ENCODE data around the gene LBX1.

LBX1 gene

DNA sequence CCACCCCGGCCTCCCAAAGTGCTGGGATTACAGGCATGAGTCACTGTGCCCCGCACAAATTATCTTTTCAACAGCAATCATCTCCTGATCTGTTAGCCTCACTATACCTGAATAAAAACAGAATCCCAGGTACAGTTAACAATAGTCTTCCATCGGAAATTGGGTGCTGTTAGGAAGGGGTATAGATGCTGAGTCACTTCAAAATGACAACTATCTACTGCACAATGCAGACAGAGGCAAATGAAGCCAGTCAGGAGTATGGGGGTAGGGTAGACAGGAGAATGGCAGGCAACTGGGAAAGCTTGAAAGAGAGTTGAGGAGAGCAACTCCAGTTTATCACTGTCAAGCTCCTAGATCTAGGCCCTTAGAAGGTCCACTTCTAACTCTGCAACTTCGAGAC, 40.3 kb downstream of the LBX1 start:
- no peak overlapping the region for H3K4me3 Mint-ChIP-seq
- H3K27me3 Mint-ChIP-seq: peaks cover 22 to 28% of the 10 kb centered on the region in 2 donors
- no peaks in the 10 kb centered on the region for H3K36me3 Mint-ChIP-seq (ENCODE audit: insufficient read depth)
- no peak for DNase-seq
- H3K9me3 Mint-ChIP-seq: no peaks in the 10 kb centered on the region
- ATAC-seq (replicated peaks): no peak
- H3K4me1 Mint-ChIP-seq (ENCODE audit: low read depth in 2 of 2): no peaks in the 10 kb centered on the region
- H3K27ac Mint-ChIP-seq: no peak overlapping the region

DNA sequence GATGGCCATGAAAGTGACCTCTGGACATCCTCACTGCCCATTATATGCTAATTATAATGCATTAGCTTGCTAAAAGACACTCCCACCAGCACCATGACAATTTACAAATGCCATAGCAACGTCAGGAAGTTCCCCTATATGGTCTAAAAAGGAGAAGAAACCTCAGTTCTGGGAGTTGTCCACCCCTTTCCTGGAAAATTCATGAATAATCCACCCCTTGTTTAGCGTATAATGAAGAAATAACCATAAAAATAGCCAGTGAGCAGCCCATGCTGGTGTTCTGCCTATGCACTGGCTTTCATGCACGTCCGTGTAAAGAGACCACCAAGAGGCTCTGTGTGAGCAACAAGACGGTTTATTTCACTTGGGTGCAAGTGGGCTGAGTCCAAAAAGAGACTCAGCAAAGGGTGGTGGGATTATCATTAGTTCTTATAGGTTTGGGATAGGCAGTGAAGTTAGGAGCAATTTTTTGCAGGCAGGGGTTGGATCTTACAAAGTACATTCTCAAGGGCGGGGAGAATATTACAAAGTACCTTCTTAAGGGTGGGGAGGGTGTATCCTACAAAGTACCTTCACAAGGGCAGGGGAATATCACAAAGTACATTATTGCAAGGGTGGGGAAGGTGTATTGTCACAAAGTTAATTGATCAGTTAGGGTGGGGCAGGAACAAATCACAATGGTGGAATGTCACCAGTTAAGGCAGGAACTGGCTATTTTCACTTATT, 45.6 kb downstream of the LBX1 start:
- H3K4me1 Mint-ChIP-seq (ENCODE audit: low read depth in 2 of 2): no peaks in the 10 kb centered on the region

DNA sequence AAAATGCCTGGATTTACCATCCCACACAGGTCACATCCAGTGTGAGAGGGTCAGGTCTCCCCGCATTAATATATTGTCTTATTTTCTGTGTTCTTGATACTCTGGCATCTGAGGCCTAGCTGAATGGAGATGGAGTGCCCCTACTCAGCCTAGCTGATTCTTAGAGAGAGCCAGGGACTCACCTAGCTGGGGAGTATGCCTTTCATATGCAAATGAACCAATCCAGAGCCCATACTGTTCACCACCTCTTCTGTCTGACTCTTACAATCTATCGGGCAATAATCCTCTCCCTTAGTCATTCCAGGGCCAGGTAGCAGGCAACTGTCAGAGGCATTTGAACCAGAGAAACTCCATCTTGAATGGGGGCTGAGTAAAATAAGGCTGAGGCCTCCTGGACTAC, 46.3 kb downstream of the LBX1 start:
- Mint-ChIP-seq H3K9me3 (no peaks in the 10 kb centered on the region), H3K4me3 (no peak overlapping the region), H3K4me1 (ENCODE audit: low read depth in 2 of 2) (no peaks in the 10 kb centered on the region), H3K27ac (no peak overlapping the region), H3K27me3 (peaks cover 17 to 37% of the 10 kb centered on the region in 2 donors), H3K36me3 (ENCODE audit: insufficient read depth) (no peaks in the 10 kb centered on the region)
- no peak for ATAC-seq (replicated peaks)
- no peak for DNase-seq

More for the DNA sequence above, 45.6 kb downstream of the LBX1 start:
- Mint-ChIP-seq H3K4me3 (no peak overlapping the region), H3K27ac (no peak overlapping the region), H3K36me3 (ENCODE audit: insufficient read depth) (no peaks in the 10 kb centered on the region), H3K9me3 (no peaks in the 10 kb centered on the region), H3K27me3 (peaks cover 10 to 30% of the 10 kb centered on the region in 2 donors)
- DNase-seq (no peak), ATAC-seq (replicated peaks) (no peak)

Data from effector memory CD8-positive, alpha-beta T cell (primary cell).